BE2C (cell line): ENCODE results near the gene NDUFS6.

Source experiments
- DNase-seq: peaks from one replicate; pipeline ENCODE4 v3.0.0-alpha.2; 2020
- H3K27me3 ChIP-seq: fragments of 250-450 bp; sonication (Bioruptor Pico); 2 replicates; pipeline ENCODE4 v1.5.1; 2020; ENCODE audit warnings: mild to moderate bottlenecking
- H3K36me3 ChIP-seq: fragments of 250-450 bp; sonication (Bioruptor Pico); 2 replicates; pipeline ENCODE4 v1.5.1; 2020; ENCODE audit warnings: mild to moderate bottlenecking
- H3K4me1 ChIP-seq: fragments of 250-450 bp; sonication (Bioruptor Pico); 2 replicates; pipeline ENCODE4 v1.5.1; 2020
- H3K4me3 ChIP-seq: 2 replicates; pipeline ENCODE4 v1.5.1; 2011; ENCODE audit warnings: low read depth, low read length
- H3K9me3 ChIP-seq: fragments of 250-450 bp; sonication (Bioruptor Pico); 2 replicates; pipeline ENCODE4 v1.5.1; 2020
- CTCF ChIP-seq: IDR thresholded peaks from 2 replicates; pipeline ENCODE4 v1.5.1; 2012; ENCODE audit warnings: mild to moderate bottlenecking, low read depth, low read length

Gene NDUFS6

GRCh38 chr5:1835431-1835830 is 34.2 kb downstream of the NDUFS6 start:
- DNase-seq, result no peak
- Histone ChIP-seq H3K9me3 (no peaks in the 10 kb centered on the region), H3K4me3 (no peak overlapping the region), H3K4me1 (no peaks in the 10 kb centered on the region), H3K27me3 (peaks cover 66% of the 10 kb centered on the region), H3K36me3 (no peaks in the 10 kb centered on the region)
- TF ChIP-seq CTCF, result no peak

- TF ChIP-seq CTCF, result no peak
- no peak for DNase-seq
- Histone ChIP-seq H3K4me3 (no peak overlapping the region), H3K27me3 (peaks cover 76% of the 10 kb centered on the region), H3K36me3 (no peaks in the 10 kb centered on the region), H3K9me3 (no peaks in the 10 kb centered on the region), H3K4me1 (no peaks in the 10 kb centered on the region)
Measured at GRCh38 chr5:1836176-1836890, 35.1 kb downstream of the NDUFS6 start.

GRCh38 chr5:1836891-1837880 is 36.0 kb downstream of the NDUFS6 start:
- Histone ChIP-seq H3K9me3 (no peaks in the 10 kb centered on the region), H3K36me3 (no peaks in the 10 kb centered on the region), H3K4me1 (no peaks in the 10 kb centered on the region), H3K27me3 (peaks cover 81% of the 10 kb centered on the region), H3K4me3 (no peak overlapping the region)
- TF ChIP-seq CTCF, result no peak
- no peak for DNase-seq

- Histone ChIP-seq H3K4me3 (no peak overlapping the region), H3K4me1 (no peaks in the 10 kb centered on the region), H3K9me3 (no peaks in the 10 kb centered on the region), H3K27me3 (peaks cover 81% of the 10 kb centered on the region), H3K36me3 (no peaks in the 10 kb centered on the region)
- no peak for DNase-seq
- no peak for TF ChIP-seq CTCF
Measured at GRCh38 chr5:1838013-1838412, 36.8 kb downstream of the NDUFS6 start.

- no peak for DNase-seq
- no peak for TF ChIP-seq CTCF
- peaks cover 69% of the 10 kb centered on the region for H3K27me3 ChIP-seq
Measured at GRCh38 chr5:1840071-1840547, 38.9 kb downstream of the NDUFS6 start.

More at GRCh38 chr5:1840071-1840547, 38.9 kb downstream of the NDUFS6 start:
- Histone ChIP-seq H3K4me3 (no peak overlapping the region), H3K9me3 (no peaks in the 10 kb centered on the region), H3K36me3 (no peaks in the 10 kb centered on the region), H3K4me1 (no peaks in the 10 kb centered on the region)
